Endothelial cell of umbilical vein (primary cell): ENCODE data around the gene ARHGAP32. TPM values are rescaled to one million over a fixed set of nuclear protein-coding genes. Genes with fewer than 3 reads are reported as not detected.

ENCODE experiments used
- BruUV-seq: library from RNA; stranded (reverse); fragments of 400-500 nt; replicated peaks from 2 replicates; lab custom pipeline; 2021; lab: Mats Ljungman, UMichigan
- CTCF ChIA-PET: fragments of 300-600, 350-600 bp; sonication (Branson Sonifier 250); formaldehyde crosslinking; loops from one replicate; lab custom pipeline; 2021; ENCODE audit warnings: antibody characterized with exemption, inconsistent platforms; lab: Charles Lee
- POLR2A ChIA-PET: fragments of 300-600, 350-600 bp; sonication (Branson Sonifier 250); formaldehyde crosslinking; loops from one replicate; lab custom pipeline; 2021; ENCODE audit warnings: antibody characterized with exemption, inconsistent platforms; lab: Charles Lee
- DNase-seq: peaks from one replicate; pipeline ENCODE4 v3.0.0-alpha.2; 2011; ENCODE audit warnings: low read depth, low spot score
- FAIRE-seq: peaks from 2 replicates; lab custom pipeline; 2011; peaks lifted over from hg19 to GRCh38; lab: Jason Lieb, UNC
- H2AFZ ChIP-seq: 2 replicates; pipeline ENCODE4 v1.6.0; 2012; ENCODE audit warnings: low read depth, low read length, control low read depth, inconsistent platforms
- H3K27ac ChIP-seq: 2 replicates; pipeline ENCODE4 v1.5.1; 2011; ENCODE audit warnings: low read depth, mild to moderate bottlenecking, control low read depth, low read length, moderate library complexity; ENCODE audit not compliant: insufficient read depth
- H3K27me3 ChIP-seq, 2 experiments: 2 replicates each; pipeline versions ENCODE4 v1.6.0 to v1.6.1; 2011; ENCODE audit warnings: low read length in 2 of 2, mixed read lengths in 1 of 2; ENCODE audit not compliant: control insufficient read depth in 2 of 2, insufficient read depth in 2 of 2
- H3K36me3 ChIP-seq, 2 experiments: 2 replicates in 1 of 2; 3 replicates in 1 of 2; pipeline ENCODE4 v1.5.1; 2011; ENCODE audit warnings: low read length in 2 of 2, mild to moderate bottlenecking in 1 of 2, moderate library complexity in 1 of 2; ENCODE audit not compliant: control insufficient read depth in 2 of 2, insufficient read depth in 2 of 2; ENCODE audit errors: extremely low read depth in 1 of 2
- H3K4me1 ChIP-seq: 3 replicates; pipeline ENCODE4 v1.5.1; 2011; ENCODE audit warnings: mild to moderate bottlenecking, low read length; ENCODE audit not compliant: control insufficient read depth, insufficient read depth; ENCODE audit errors: extremely low read depth
- H3K4me2 ChIP-seq: 2 replicates; pipeline ENCODE4 v1.6.1; 2011; ENCODE audit warnings: low read length, control low read depth, mixed read lengths; ENCODE audit not compliant: insufficient read depth
- H3K4me3 ChIP-seq, 3 experiments: fragments of 200-600 bp in 1 of 3; sonication (generic), shearing (Covaris generic) in 1 of 3; replicated peaks in 1 of 3; 2 replicates each; pipeline ENCODE4 v1.5.1; 2011 to 2016; ENCODE audit warnings: control low read depth in 3 of 3, low read length in 3 of 3, mild to moderate bottlenecking in 2 of 3, inconsistent platforms in 1 of 3, low read depth in 1 of 3, moderate library complexity in 1 of 3; ENCODE audit not compliant: insufficient read depth in 1 of 3
- H3K79me2 ChIP-seq: 2 replicates; pipeline ENCODE4 v1.6.0; 2012; ENCODE audit warnings: low read length, inconsistent platforms; ENCODE audit not compliant: control insufficient read depth, insufficient read depth
- H3K9ac ChIP-seq: replicated peaks from 2 replicates; pipeline ENCODE3; 2011; ENCODE audit warnings: low read length, control low read depth; ENCODE audit not compliant: insufficient read depth; ENCODE audit errors: extremely low read depth
- H3K9me1 ChIP-seq: replicated peaks from 3 replicates; pipeline ENCODE4 v1.6.0; 2011; ENCODE audit warnings: mild to moderate bottlenecking, low read length; ENCODE audit not compliant: control insufficient read depth, insufficient read depth; ENCODE audit errors: extremely low read depth
- H3K9me3 ChIP-seq: replicated peaks from 2 replicates; pipeline ENCODE4 v1.5.1; 2012; ENCODE audit warnings: low read length, inconsistent platforms; ENCODE audit not compliant: control insufficient read depth, insufficient read depth
- H4K20me1 ChIP-seq: replicated peaks from 2 replicates; pipeline ENCODE3; 2011; ENCODE audit warnings: mild to moderate bottlenecking, low read length; ENCODE audit not compliant: control insufficient read depth, insufficient read depth; ENCODE audit errors: extremely low read depth
- CTCF ChIP-seq, 2 donors: IDR thresholded peaks; 1 replicate in 1 of 2; 2 replicates in 1 of 2; pipeline ENCODE4 v1.5.1; 2011; ENCODE audit warnings: low read length in 2 of 2, mild to moderate bottlenecking in 2 of 2, moderate library complexity in 2 of 2, control low read depth in 1 of 2, inconsistent platforms in 1 of 2, low read depth in 1 of 2; ENCODE audit not compliant: insufficient read depth in 1 of 2; ENCODE audit errors: extremely low read depth in 1 of 2
- EZH2 ChIP-seq: IDR thresholded peaks from 2 replicates; pipeline ENCODE4 v1.6.1; 2012; ENCODE audit warnings: borderline replicate concordance, low read depth, mild to moderate bottlenecking, moderate library complexity, low read length, inconsistent platforms; ENCODE audit not compliant: severe bottlenecking
- FOS ChIP-seq: IDR thresholded peaks from 2 replicates; pipeline ENCODE4 v1.6.1; 2011; ENCODE audit warnings: mild to moderate bottlenecking, low read length, moderate library complexity, borderline replicate concordance; ENCODE audit not compliant: insufficient read depth
- GATA2 ChIP-seq: IDR thresholded peaks from 2 replicates; pipeline ENCODE4 v1.7.0; 2011; ENCODE audit warnings: low read depth, mild to moderate bottlenecking, moderate library complexity, mixed read lengths, low read length; ENCODE audit not compliant: insufficient read length, insufficient read depth
- JUN ChIP-seq: IDR thresholded peaks from 2 replicates; pipeline ENCODE4 v1.6.1; 2011; ENCODE audit warnings: borderline replicate concordance, low read depth; ENCODE audit not compliant: insufficient read length, insufficient read depth
- MAX ChIP-seq: IDR thresholded peaks from 2 replicates; pipeline ENCODE4 v1.6.1; 2011; ENCODE audit not compliant: insufficient read depth, insufficient read length
- MYC ChIP-seq: IDR thresholded peaks from one replicate; pipeline ENCODE4 v1.6.1; 2011; ENCODE audit warnings: mild to moderate bottlenecking, low read depth, low read length
- POLR2A ChIP-seq: IDR thresholded peaks from 2 replicates; pipeline ENCODE4 v1.6.1; 2012; ENCODE audit warnings: low read depth, mild to moderate bottlenecking, control low read depth, low read length
- POLR2AphosphoS5 ChIP-seq: IDR thresholded peaks from 2 replicates; pipeline ENCODE4 v1.6.1; 2012; ENCODE audit warnings: low read depth, mild to moderate bottlenecking, control low read depth, low read length, moderate library complexity; ENCODE audit not compliant: insufficient read depth
- dilution Hi-C: fragments of 300-500 bp; cut with MboI; formaldehyde crosslinking; loops from one replicate; pipeline ENCODE4 v1.15.0; 2019; ENCODE audit warnings: low sequenced_read_pairs; ENCODE audit not compliant: extremely low pct_ligation_motif_present
- intact Hi-C: fragments of 100-400 bp; cut with micrococcal nuclease; formaldehyde crosslinking; loops from one replicate; pipeline ENCODE4 v1.10.0; 2022
- polyA plus RNA-seq, 4 experiments: library from polyadenylated mRNA; depleted of rRNA in 3 of 4; stranded (reverse) in 3 of 4; unstranded in 1 of 4; fragments of >200 nt; gene quantifications; 2 replicates each; pipeline versions ENCODE4 v1.2.1 to v1.2.3, GENCODE V29; 2011 to 2012; ENCODE audit warnings: missing spikeins in 1 of 4
- total RNA-seq: library from RNA; stranded (reverse); gene quantifications from 2 replicates; pipeline ENCODE4 v1.2.3, GENCODE V29; 2021

The ARHGAP32 gene
- total and polyA plus RNA-seq, 2 donors (not counting 3 experiments of a cell fraction or from before 2014, with no cell fraction given), result 3.4 to 9.1 TPM

- Histone ChIP-seq H4K20me1 (no peaks in the 10 kb centered on the region), H3K9me3 (no peaks in the 10 kb centered on the region), H3K9me1 (no peaks in the 10 kb centered on the region), H3K9ac (no peak overlapping the region), H3K4me3 (no peak overlapping the region), H3K36me3 (no peaks in the 10 kb centered on the region), H3K27me3 (peaks cover 0 to 7% of the 10 kb centered on the region in 2 experiments), H3K79me2 (no peaks in the 10 kb centered on the region), H2AFZ (no peak overlapping the region), H3K4me2 (no peak overlapping the region), H3K4me1 (peaks cover 18% of the 10 kb centered on the region), H3K27ac (no peak overlapping the region)
- DNase-seq (no peak), FAIRE-seq (no peak)
- TF ChIP-seq MAX (no peak), POLR2A (no peak), GATA2 (no peak), POLR2AphosphoS5 (no peak), FOS (no peak), CTCF (IDR thresholded peaks at IDR 0.05; ENCODE audit: extremely low read depth in 1 of 2, insufficient read depth in 1 of 2, low read depth in 1 of 2, low read length in 2 of 2) (no peak), MYC (no peak), EZH2 (no peak), JUN (no peak)
- dilution Hi-C loops (no loop called here), intact Hi-C loops (no loop called here)
- BruUV-seq, result no TSS peak
- ChIA-PET POLR2A (no interaction called here), CTCF (interaction anchor here (0.8 to 17.4 kb wide), 2 partner anchors 52 to 73 kb away, joined by 3 to 951 read pairs; partner anchors contain the start of gene KCNJ5)
These were observed 230.5 kb downstream of the ARHGAP32 start for GRCh38 chr11:128961645-128962044.
